ENCODE measurements around the gene E2F3. TPM values are rescaled to one million over a fixed set of nuclear protein-coding genes. Genes with fewer than 3 reads are reported as not detected.

The E2F3 gene
- total RNA-seq, 1 donor from 2014 or later, result 8.6 TPM

Other genes with a start within 250 kb of the E2F3 start
- gene MBOAT1, start 189.4 kb upstream of the E2F3 start, total RNA-seq, result 2.4 TPM
- 8.4 TPM for gene CDKAL1, start 132.6 kb downstream of the E2F3 start, total RNA-seq

Data from cardiac septum (tissue), 1 donor.